Esophagus squamous epithelium (tissue), 4 donors: ENCODE measurements around the gene HNRNPA3.

Experiments
- CTCF ChIP-seq, 6 experiments: fragments of 450-650 bp in 4 of 6; fragments of 200-600 bp in 2 of 6; sonication (generic) in 2 of 6; IDR thresholded peaks; one replicate each; pipeline ENCODE4 v1.5.1; 2016 to 2019; ENCODE audit warnings: antibody characterized with exemption in 6 of 6, mild to moderate bottlenecking in 4 of 6, moderate library complexity in 4 of 6
- POLR2A ChIP-seq, 4 donors: fragments of 450-650 bp; IDR thresholded peaks; one replicate each; pipeline ENCODE4 v1.6.1; 2017; ENCODE audit warnings: antibody characterized with exemption in 4 of 4, mild to moderate bottlenecking in 4 of 4, moderate library complexity in 3 of 4

- TF ChIP-seq POLR2A (IDR thresholded peaks at IDR 0.05) (no peak), CTCF (IDR thresholded peaks at IDR 0.05) (no peak)
Observed at GRCh38 chr2:177174486-177174885, 38.1 kb upstream of the HNRNPA3 start.
